HG03066 (cell line): ENCODE measurements around the gene PARD3B.

ENCODE experiments used
- ATAC-seq: cut with Tn5 transposase; IDR thresholded peaks from one replicate; pipeline ENCODE4 v1.9.1; 2021; ENCODE audit warnings: low read depth; ENCODE audit not compliant: unreplicated experiment

Gene PARD3B

DNA sequence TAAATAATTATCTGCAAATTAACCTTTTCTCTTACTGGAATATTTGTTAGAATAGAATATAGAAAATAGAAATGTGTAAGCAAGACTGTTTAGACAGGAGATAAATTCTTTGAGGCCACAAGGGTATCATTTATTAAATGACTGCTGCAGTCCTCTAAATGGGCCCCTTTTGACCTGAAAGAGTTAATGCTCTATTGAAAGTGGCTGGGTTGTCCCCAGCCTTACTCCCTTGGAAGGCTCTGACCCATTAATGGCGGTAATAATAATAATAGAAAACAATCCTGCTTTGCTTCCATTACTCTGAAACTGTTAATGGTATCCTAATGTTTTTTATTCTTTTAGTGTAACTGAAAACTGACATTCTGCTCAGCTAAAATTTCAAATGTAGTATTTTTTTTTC, 739.1 kb downstream of the PARD3B start:
- ATAC-seq: no peak

DNA sequence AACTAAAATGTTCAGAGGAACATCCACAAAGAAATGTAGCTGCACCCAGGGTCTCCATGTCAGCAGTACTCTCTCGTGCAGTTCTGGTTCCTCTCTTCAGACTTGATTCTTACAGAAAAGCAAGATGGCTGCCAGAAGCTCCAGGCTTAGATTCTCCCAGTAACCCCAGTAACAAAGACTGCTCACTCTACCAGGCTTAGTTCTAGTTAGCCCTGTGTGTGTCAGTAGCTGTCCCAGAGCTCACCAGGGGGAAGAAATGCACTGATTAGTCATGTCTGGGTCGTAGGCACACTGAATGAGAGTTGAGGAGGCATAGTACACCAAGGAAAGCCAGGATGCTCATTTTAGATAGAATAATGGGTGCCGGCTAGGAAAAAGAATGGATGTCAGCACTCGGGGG, 742.0 kb downstream of the PARD3B start:
- no peak for ATAC-seq

DNA sequence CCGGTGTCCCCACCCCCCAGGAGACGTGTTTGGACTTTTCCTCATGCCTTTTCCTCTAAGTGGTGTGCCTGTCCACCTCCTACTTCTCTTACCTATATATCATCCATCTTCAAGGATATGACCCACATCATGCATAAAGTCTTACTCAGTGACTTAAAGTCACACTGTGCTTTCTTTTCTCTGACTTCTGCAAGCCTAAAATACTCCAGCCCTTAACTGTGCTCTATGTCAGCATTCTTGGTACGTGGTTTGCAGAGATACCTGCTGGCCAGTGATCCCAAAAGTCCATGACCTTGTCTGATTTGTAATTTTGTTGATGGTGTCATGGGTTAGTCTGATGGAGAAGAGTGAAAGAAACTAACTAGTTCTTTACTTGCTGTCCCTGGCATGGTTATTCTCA, 743.4 kb downstream of the PARD3B start:
- no peak for ATAC-seq

DNA sequence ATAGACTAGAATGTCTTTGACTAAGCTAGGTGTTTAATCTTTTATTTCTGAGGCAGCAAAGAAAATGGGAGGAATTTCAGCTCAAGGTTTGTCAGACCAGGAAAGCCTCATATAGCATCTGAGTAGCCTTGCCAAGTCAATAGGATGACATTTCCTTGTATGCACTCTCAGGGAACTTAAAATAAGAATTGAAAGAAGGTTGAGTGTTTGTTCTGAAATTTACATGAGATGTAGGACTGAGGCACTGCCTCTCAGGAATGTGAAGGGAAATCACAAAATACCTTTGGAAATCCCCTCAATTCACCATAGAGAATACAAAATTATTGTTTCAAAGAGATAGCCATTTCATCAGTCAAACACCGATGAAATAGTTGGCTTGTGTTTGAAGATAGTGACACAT, 745.0 kb downstream of the PARD3B start:
- ATAC-seq: no peak

DNA sequence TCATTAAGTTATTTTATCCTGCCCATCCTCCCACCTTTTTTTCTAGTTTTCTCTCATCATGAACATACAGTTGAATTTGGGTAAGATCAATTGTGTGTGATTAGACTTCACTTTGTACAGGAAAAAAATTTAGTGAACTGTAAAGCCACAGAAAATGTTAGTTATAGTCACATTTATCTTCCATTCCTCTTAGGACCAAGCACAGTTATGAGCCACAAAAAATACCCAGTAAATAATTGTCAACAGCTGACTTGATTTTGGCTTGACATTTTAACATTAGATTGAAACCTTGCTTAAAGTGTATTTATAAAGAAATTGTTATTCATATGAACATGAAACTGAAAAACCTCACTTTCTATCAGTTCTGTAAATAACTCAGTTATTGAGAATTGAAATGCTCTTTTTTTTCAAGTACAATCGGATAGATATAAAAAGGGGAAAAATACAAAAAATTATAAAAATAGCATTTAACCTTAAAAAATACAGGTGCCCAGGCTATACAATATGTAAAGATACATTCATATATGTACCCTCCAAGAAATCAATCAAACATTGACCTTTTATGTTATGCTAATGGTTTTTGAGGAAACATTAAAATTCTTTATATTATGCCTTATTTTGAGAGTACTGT, 747.5 kb downstream of the PARD3B start:
- ATAC-seq: no peak

DNA sequence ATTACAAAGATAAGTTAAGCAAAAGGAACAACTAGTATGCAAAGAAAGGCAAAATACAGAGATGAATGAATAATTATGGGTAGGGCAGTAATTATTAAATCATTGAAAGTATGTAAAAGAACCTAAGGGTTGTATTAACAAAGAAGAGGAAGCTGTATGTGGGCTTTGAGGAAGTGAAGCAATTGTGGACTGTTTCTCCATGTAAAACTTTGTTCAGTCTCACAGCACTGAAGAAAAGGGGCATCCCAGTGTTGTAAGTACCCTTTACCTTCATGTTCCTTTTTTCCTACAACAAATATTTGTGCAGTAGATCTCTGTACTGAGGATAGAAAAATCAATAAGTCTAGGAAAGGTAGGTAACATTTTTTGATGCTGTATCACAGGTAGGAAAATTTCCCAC, 748.3 kb downstream of the PARD3B start:
- no peak for ATAC-seq

DNA sequence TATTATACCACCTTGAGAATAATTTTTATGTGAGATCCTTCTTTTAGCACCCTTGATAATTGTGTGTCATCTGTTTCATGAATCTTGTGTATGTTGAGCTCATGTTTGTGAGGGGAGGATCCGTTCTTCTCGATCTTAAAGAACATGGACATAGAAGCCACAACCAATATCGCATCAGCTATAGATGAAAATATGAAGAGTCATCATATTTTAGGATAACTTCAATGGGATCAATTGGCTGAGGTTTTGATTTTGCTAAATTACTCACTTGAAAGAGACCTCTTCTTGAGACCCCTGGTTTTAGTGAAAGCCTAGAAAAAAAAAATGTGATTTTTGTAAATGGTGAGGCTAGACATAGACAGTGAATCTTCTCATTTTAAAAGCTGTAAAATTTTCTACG, 751.7 kb downstream of the PARD3B start:
- ATAC-seq: no peak

DNA sequence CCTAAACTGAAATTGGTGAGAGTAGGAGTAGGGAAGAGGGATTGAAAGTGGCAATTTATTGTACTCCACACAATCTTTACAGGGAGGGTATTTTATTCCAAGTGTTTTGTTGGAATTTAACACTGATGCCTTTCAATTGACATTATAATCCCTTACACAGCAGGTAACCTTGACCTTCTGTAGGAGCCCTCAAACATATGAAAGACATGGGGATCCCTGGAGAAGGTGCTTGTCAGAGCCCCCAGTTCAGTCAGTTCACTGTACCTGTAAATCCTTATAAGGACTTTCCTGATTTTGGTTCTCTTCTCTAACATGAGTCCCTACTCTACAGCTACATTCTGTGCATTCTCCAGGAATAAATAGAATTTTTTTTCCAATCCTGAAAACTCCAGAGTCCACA, 752.1 kb downstream of the PARD3B start:
- no peak for ATAC-seq

DNA sequence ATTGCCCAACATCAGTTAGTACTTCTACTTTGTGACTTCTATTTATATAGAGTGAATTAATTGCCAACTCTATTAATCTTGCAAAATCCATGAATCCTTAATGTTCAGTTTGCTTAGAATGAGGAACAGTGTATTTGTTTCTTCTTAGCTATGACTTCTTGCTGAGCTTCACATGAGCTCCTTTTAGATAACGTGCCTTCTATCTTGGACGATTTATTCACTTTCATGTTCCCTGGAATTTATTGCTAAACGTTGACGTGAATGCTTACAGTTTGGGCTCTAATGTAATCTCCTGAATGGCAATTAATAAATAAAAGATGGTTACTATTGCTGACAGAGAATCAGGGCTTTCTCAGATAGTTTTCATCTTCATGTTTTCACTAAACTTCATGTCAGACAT, 752.6 kb downstream of the PARD3B start:
- no peak for ATAC-seq

DNA sequence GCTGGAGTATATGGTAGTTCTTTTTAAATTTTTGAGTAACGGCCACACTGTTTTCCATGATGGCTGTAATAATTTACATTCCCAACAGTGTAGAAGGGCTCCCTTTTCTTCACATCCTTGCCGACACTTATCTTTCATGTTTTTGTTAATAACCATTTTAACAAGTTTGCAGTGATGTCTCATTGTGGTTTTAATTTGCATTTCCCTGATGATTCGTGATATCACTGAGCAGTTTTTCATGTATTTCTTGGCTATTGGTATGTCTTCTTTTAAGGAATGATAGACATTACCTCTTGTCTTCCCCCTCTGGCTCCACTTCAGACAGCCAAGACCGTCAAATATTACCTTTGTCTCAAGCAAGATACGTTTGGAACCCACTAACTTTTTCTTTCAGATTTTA, 765.9 kb downstream of the PARD3B start:
- ATAC-seq: no peak

DNA sequence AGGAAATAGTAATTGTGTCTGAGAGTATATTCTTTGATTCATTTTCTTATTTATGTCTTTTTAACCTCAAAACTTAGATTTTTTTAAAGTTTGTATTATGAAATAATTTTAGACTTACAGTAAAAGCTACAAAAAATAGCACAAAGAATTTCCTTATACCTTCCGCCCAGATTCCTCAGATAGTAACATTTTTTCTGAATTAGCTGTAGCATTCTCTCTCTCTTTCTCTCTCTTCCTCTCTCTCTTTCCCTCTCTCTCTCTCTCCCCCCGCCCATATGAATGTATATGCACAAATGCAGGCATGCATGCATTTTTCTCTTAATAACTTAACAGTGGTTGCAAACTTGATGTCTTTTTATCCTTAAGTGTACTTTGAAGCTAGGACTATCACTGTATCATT, 776.0 kb downstream of the PARD3B start:
- no peak for ATAC-seq

DNA sequence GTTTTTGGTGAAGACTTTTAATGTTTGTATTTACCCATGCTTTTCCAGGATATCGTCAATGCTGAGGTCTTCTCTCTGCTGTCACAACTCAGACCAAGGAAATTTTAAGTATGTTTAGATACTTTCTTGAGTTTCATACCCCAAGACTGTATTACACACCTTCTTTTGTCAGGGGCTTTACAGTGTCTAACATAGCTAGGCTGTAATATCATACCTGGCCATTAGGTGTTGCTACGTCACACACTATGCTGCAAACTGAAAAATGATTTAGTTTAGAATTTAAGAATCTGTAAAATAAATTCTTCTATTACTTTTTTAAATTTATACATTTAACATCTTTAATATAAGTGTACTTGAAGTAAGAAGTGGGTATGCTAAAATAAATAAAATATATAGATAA, 778.7 kb downstream of the PARD3B start:
- no peak for ATAC-seq

DNA sequence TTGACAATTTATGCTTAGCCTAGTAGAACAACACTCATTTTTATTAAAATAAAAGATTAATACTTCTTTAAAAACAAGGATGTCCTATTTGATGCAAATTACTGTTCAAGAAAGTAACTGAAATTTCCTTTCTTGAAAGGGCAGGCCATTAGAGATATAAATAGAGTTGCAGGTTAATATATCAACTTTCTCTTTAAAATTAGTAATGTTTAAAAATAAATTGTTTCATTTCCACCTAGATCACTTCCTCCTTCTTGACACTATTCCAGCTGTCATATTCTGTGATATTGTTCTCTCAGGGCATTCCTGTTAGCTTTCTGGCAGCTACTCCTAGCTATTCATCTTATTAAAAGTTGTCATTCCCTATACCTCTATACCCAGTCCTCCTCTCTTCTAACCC, 779.1 kb downstream of the PARD3B start:
- peak; percentile 61 for ATAC-seq

DNA sequence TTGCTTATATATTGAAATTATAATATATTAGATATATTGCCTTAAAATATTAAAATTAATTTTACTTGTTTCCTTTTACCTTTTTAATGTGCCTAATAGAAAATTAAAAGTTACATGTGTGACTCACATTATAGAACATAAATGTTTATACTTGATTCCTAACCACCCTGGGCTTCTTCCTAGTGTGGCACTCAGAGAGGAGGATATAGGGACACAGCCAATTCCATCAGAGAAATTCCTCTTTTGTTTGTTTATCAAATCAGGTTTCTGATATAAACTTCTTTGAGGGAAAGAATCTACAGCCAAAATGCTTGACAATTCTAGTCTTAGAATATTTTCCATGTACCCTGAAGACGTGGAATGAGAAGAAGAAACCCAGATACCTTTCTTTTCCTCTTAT, 788.1 kb downstream of the PARD3B start:
- ATAC-seq: no peak

DNA sequence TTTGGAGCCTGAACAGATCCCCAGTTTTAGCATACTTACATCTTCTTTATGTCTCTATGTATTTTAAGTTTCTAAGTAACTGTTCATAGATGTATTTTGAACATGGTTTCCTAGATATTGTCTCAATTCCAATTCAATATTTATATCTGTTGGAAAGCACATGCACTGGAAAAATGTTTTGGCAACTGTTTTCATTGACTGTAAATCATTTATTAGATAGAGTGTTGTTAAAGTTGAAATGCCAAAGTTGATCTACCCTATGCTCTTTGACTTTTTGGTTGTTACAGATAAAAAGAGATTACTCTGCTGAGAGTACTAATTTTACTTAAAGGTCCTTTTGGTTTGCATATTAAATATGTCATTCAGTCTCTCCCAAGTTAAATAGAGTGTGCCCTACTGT, 792.0 kb downstream of the PARD3B start:
- ATAC-seq: no peak

DNA sequence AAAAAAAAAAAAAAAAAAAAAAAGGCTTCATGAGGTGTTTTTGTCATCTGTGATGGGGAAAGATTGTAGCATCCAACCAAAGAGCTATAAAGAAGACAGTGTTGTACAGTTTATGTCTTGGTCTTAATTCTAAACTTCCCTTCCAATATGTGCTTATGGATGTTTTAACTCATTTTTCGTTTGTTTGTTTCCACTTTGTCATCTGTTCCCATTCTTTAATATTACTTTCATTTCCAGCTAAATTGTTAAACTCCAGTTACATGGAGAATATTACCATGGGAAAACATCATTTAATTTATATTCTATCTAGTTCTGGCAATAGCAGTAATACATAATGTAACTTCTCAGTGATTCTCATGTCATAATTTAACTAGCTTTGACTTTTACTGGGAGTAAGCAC, 792.9 kb downstream of the PARD3B start:
- ATAC-seq: no peak

DNA sequence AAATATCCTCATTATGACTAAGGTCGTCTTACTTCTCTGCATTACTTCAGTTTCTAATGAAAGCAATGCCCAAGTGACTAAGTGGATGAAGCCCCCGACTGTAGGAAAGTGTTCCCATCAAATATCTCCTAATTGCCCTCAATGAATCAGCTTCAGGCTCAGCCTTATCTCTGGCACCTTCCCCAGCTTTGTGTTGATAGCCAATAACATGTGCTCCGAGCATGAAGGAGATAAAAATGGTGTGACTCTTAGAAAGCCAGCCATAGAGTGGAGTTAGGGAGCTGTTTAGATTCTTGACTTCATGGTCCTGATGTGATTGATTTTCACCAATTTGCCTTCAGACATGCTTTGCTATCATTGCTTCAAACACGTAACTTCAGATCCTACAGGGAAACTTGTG, 797.8 kb downstream of the PARD3B start:
- ATAC-seq: no peak

DNA sequence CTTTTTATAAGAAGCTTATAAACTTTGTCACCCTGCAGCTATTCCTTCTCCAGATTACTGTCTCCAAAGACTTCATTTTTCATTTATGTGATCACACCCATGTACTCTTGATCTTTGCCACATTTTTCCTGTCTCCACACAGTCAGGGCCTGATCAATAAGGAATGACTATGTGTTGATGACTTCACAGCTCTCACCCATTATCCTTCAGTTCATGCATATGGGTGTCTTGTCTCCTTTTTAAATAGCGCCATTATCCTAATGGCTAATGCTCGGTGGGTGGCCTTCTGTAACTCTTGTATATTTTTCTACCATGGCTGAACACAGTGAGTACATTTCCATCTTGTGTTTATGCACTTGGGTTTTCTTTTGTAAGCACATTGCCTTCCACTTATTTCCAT, 801.4 kb downstream of the PARD3B start:
- no peak for ATAC-seq

DNA sequence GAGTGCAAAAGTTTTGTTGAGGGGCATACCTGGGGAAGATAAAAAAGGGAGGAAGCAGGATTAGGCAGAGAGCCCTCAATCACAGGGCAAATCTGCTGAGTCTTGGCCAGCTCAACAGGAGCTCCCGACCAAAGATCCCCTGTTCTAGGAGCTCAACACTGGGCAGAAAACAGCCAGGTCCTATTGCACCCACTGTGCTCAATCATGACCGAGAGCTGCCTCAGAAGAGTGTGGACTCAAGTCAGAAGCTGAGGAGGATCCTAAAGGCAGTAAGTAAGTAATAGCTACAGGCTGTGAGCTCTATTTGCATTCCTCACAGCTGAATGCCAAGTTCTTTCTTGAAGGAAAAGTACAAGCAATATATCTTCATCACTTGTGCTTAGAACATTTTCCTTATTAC, 802.6 kb downstream of the PARD3B start:
- no peak for ATAC-seq

DNA sequence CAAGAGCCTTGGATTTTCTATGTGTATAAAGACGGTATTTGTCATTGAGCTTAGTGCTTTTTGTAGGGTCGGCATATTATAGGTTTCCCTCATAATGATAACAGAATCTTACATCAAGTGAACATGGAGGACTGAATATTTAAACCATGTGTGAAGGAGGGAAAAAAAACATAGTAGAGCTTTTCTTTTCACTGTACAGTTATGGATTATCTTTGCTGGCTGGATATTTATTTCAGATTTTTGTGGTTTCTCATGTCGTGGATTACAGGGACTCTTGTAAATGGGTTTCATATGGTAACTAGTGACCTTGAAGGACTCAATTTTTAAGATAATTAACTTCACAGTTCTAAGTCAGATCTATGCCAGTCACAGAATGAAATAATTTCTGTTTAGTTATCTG, 806.8 kb downstream of the PARD3B start:
- ATAC-seq: no peak

DNA sequence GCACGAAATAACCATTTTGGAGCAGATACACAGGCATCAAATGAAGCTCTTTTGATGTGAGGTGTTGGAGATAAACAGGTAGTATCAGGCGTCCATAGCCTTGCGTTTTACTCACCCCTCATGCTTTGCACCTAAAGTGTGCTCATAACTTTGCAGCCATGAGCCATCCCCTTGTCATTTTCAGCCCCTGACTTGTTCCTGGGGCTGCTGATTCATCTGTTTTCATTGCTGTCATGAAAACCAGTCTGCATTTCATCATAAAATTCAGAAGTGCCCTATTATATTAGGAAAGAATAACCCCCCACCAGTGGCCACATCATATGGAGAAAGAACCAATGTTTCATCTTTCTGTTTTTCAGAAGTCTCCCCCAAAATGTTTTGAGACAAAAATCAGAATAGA, 807.3 kb downstream of the PARD3B start:
- no peak for ATAC-seq

DNA sequence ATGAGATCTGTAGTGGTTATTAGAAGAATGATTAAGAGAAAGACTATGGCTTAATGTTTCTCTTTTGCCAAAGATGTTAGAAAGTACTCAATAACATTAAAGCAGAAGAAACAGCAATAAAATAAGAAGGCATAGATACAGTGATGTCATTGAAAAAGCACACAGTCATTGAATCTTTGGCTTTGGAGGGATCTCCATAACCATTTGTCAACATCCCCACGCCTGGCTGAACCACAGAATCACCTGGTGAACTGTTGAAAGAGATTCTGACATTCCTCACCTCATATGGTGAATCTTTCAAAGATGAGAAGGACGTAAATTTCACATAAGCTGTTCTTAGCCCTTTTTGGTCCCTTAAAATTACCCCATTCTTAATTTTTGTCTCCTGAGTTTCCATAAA, 812.5 kb downstream of the PARD3B start:
- ATAC-seq: no peak

DNA sequence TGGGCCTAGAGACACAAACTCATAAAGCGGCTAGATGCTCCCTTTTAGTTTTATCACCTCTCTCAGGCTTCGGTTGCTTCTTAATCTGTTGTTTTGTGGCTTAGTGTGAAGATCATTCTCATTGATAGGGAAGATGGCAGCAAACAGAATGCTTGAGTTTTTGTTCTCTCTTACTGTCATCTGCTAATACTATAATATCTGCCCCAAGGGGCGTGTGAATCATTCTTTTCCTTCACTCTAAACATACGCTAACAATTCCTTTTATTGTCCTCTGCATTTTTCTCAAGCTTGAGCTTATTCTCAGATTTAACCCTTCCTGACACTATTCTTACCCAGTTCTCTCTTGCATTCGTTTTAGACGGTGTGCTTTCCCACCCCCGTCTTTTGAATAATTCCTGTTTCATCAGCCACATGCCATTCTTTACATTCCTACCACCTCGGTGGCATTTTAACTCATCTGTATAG, 813.1 kb downstream of the PARD3B start:
- no peak for ATAC-seq
